EL (cell line): ENCODE data around the gene SH2B3.

Experiments used
- DNase-seq: peaks from one replicate; pipeline ENCODE4 v3.0.0-alpha.2; 2016

Gene SH2B3

GRCh38 chr12:111467092-111467856 is 61.6 kb downstream of the SH2B3 start:
- no peak for DNase-seq

- peak; percentile 45 for DNase-seq
These were observed 62.1 kb downstream of the SH2B3 start for GRCh38 chr12:111467857-111468241.

GRCh38 chr12:111469401-111469800 is 63.7 kb downstream of the SH2B3 start:
- peak; percentile 26 for DNase-seq

GRCh38 chr12:111471236-111471635 is 65.5 kb downstream of the SH2B3 start:
- DNase-seq: no peak

- DNase-seq: no peak
These were observed 76.7 kb downstream of the SH2B3 start for GRCh38 chr12:111482462-111482861.

- DNase-seq: no peak
These were observed 82.5 kb downstream of the SH2B3 start for GRCh38 chr12:111488271-111488670.

- no peak for DNase-seq
These were observed 83.1 kb downstream of the SH2B3 start for GRCh38 chr12:111488798-111489197.

GRCh38 chr12:111492979-111493378 is 87.3 kb downstream of the SH2B3 start:
- DNase-seq: peak; percentile 74

GRCh38 chr12:111494676-111495075 is 89.0 kb downstream of the SH2B3 start:
- DNase-seq: no peak
